NCI-H146 (cell line): ENCODE data around the gene GTF3C1.
A peak's percentile ranks its signal among the peaks of the same experiment; 100 is the strongest.

ENCODE experiments used
- DNase-seq: peaks from one replicate; lab custom pipeline; 2025; lab: John Stamatoyannopoulos, UW

The GTF3C1 gene

GRCh38 chr16:27561216-27561615 lies 11.5 kb upstream of the GTF3C1 start:
- DNase-seq: no peak

GRCh38 chr16:27558932-27559331 lies 9.2 kb upstream of the GTF3C1 start:
- no peak for DNase-seq

- DNase-seq: no peak
Measured at GRCh38 chr16:27558434-27558833, 8.7 kb upstream of the GTF3C1 start.

GRCh38 chr16:27556471-27556870 lies 6.8 kb upstream of the GTF3C1 start:
- no peak for DNase-seq

- DNase-seq: no peak
Measured at GRCh38 chr16:27551036-27551435, 1.3 kb upstream of the GTF3C1 start.

GRCh38 chr16:27550582-27550920 lies 838 bp upstream of the GTF3C1 start:
- DNase-seq: no peak

GRCh38 chr16:27549464-27549745 lies 308 bp downstream of the GTF3C1 start:
- DNase-seq: no peak

- DNase-seq: no peak
Measured at GRCh38 chr16:27547851-27548250, 1.9 kb downstream of the GTF3C1 start.

GRCh38 chr16:27547134-27547533 lies 2.6 kb downstream of the GTF3C1 start:
- DNase-seq: no peak

- no peak for DNase-seq
Measured at GRCh38 chr16:27544671-27545070, 5.0 kb downstream of the GTF3C1 start.

GRCh38 chr16:27543801-27544200 lies 5.9 kb downstream of the GTF3C1 start:
- DNase-seq: no peak

- no peak for DNase-seq
Measured at GRCh38 chr16:27539636-27540035, 10.1 kb downstream of the GTF3C1 start.

GRCh38 chr16:27539120-27539519 lies 10.6 kb downstream of the GTF3C1 start:
- DNase-seq: no peak

- no peak for DNase-seq
Measured at GRCh38 chr16:27538528-27538927, 11.2 kb downstream of the GTF3C1 start.

- no peak for DNase-seq
Measured at GRCh38 chr16:27534256-27534655, 15.5 kb downstream of the GTF3C1 start.

- DNase-seq: no peak
Measured at GRCh38 chr16:27531826-27532800, 17.6 kb downstream of the GTF3C1 start.

GRCh38 chr16:27531186-27531585 lies 18.5 kb downstream of the GTF3C1 start:
- DNase-seq: no peak

GRCh38 chr16:27529962-27530361 lies 19.8 kb downstream of the GTF3C1 start:
- no peak for DNase-seq

GRCh38 chr16:27528294-27528693 lies 21.4 kb downstream of the GTF3C1 start:
- no peak for DNase-seq

- DNase-seq: peak; percentile 23
Measured at GRCh38 chr16:27526180-27526579, 23.5 kb downstream of the GTF3C1 start.

GRCh38 chr16:27522173-27522707 lies 27.5 kb downstream of the GTF3C1 start:
- no peak for DNase-seq

GRCh38 chr16:27520982-27521673 lies 28.6 kb downstream of the GTF3C1 start:
- no peak for DNase-seq

GRCh38 chr16:27518226-27518625 lies 31.5 kb downstream of the GTF3C1 start:
- no peak for DNase-seq
